B cell (primary cell): ENCODE results near the gene PCBP3. TPM values are rescaled to one million over a fixed set of nuclear protein-coding genes. Genes with fewer than 3 reads are reported as not detected.

Experiments used
- ATAC-seq: fragments of 200-7000 bp; cut with Tn5 transposase; one replicate; pipeline ENCODE4 v1.10.0; 2021; ENCODE audit warnings: low read depth, mild to moderate bottlenecking, moderate number of reproducible peaks, moderate library complexity
- CTCF ChIA-PET: fragments of 350-600 bp; sonication (Branson Sonifier 250); formaldehyde crosslinking; loops from one replicate; lab custom pipeline; 2021; ENCODE audit warnings: antibody characterized with exemption, inconsistent platforms; lab: Charles Lee
- POLR2A ChIA-PET: fragments of 350-600 bp; sonication (Branson Sonifier 250); formaldehyde crosslinking; loops from one replicate; lab custom pipeline; 2021; ENCODE audit warnings: antibody characterized with exemption; lab: Charles Lee
- DNase-seq: peaks from one replicate; pipeline ENCODE4 v3.0.0; 2013
- H2AFZ ChIP-seq: 2 replicates; pipeline ENCODE4 v1.6.1; 2012; ENCODE audit warnings: mild to moderate bottlenecking, low read depth, low read length; ENCODE audit not compliant: insufficient read depth, poor library complexity, severe bottlenecking
- H3K27ac ChIP-seq, 2 donors: 1 replicate in 1 of 2; 2 replicates in 1 of 2; pipeline ENCODE4 v1.5.1; 2012 to 2013; ENCODE audit warnings: low read length in 2 of 2, mild to moderate bottlenecking in 2 of 2, moderate library complexity in 1 of 2
- H3K27me3 ChIP-seq, 4 experiments: fragments of 200-600 bp in 1 of 4; sonication (generic) in 1 of 4; replicated peaks in 1 of 4; 1 replicate in 2 of 4; 2 replicates in 2 of 4; pipeline versions ENCODE4 v1.6.1 to v1.7.0; 2013 to 2016; ENCODE audit warnings: low read length in 3 of 4, mild to moderate bottlenecking in 2 of 4, mixed read lengths in 1 of 4, moderate library complexity in 1 of 4; ENCODE audit not compliant: insufficient read depth in 4 of 4, control insufficient read depth in 3 of 4; ENCODE audit errors: control extremely low read depth in 1 of 4
- H3K36me3 ChIP-seq, 2 experiments: replicated peaks in 1 of 2; 1 replicate in 1 of 2; 2 replicates in 1 of 2; pipeline versions ENCODE4 v1.6.1 to v1.7.1; 2013; ENCODE audit warnings: low read length in 1 of 2; ENCODE audit not compliant: insufficient read depth in 2 of 2, control insufficient read depth in 1 of 2; ENCODE audit errors: control extremely low read depth in 1 of 2, extremely low read depth in 1 of 2
- H3K4me1 ChIP-seq, 2 donors: fragments of 200-600 bp in 1 of 2; sonication (generic) in 1 of 2; 1 replicate in 1 of 2; 2 replicates in 1 of 2; pipeline versions ENCODE4 v1.5.1 to v1.6.1; 2013 to 2017; ENCODE audit warnings: low read length in 2 of 2; ENCODE audit not compliant: control insufficient read depth in 2 of 2, insufficient read depth in 2 of 2
- H3K4me2 ChIP-seq: replicated peaks from 2 replicates; pipeline ENCODE3; 2012; ENCODE audit warnings: mild to moderate bottlenecking, low read depth, low read length; ENCODE audit not compliant: poor library complexity, severe bottlenecking
- H3K4me3 ChIP-seq, 5 experiments: fragments of 200-600 bp in 1 of 5; sonication (generic) in 1 of 5; 1 replicate in 3 of 5; 2 replicates in 2 of 5; pipeline versions ENCODE4 v1.5.1 to v1.7.0; 2011 to 2016; ENCODE audit warnings: low read length in 4 of 5, mild to moderate bottlenecking in 4 of 5, low read depth in 2 of 5, control low read depth in 1 of 5, moderate library complexity in 1 of 5; ENCODE audit not compliant: insufficient read depth in 1 of 5; ENCODE audit errors: control extremely low read depth in 1 of 5, extremely low read depth in 1 of 5
- H3K79me2 ChIP-seq: fragments of 200-600 bp; sonication (generic); one replicate; pipeline ENCODE4 v1.6.0; 2016; ENCODE audit warnings: low read length; ENCODE audit not compliant: control insufficient read depth, insufficient read depth
- H3K9ac ChIP-seq: fragments of 200-600 bp; sonication (generic); 2 replicates; pipeline ENCODE4 v1.6.1; 2017; ENCODE audit warnings: mild to moderate bottlenecking, low read length, moderate library complexity
- H3K9me3 ChIP-seq, 3 donors: one replicate each; pipeline versions ENCODE4 v1.6.1 to v1.7.1; 2013; ENCODE audit warnings: low read length in 2 of 3; ENCODE audit not compliant: control insufficient read depth in 2 of 3, insufficient read depth in 1 of 3; ENCODE audit errors: control extremely low read depth in 1 of 3
- H4K20me1 ChIP-seq: 2 replicates; pipeline ENCODE4 v1.6.0; 2012; ENCODE audit warnings: mild to moderate bottlenecking, low read length; ENCODE audit not compliant: insufficient read depth, control insufficient read depth, poor library complexity, severe bottlenecking
- H3K27ac Mint-ChIP-seq: one replicate; pipeline ENCODE4 v1.8.0; 2021; ENCODE audit warnings: mixed read lengths
- H3K27me3 Mint-ChIP-seq: one replicate; pipeline ENCODE4 v1.8.0; 2021; ENCODE audit warnings: mixed read lengths
- H3K4me1 Mint-ChIP-seq: one replicate; pipeline ENCODE4 v1.8.0; 2021; ENCODE audit warnings: mixed read lengths
- H3K4me3 Mint-ChIP-seq: one replicate; pipeline ENCODE4 v1.8.0; 2021; ENCODE audit warnings: mixed read lengths
- H3K9me3 Mint-ChIP-seq: one replicate; pipeline ENCODE4 v1.8.0; 2022; ENCODE audit warnings: mixed read lengths; ENCODE audit not compliant: insufficient read depth
- EZH2 ChIP-seq: IDR thresholded peaks from 2 replicates; pipeline ENCODE4 v1.6.1; 2012; ENCODE audit warnings: borderline replicate concordance, low read depth, mild to moderate bottlenecking, moderate library complexity, low read length; ENCODE audit not compliant: insufficient read depth, poor library complexity, severe bottlenecking
- WGBS: methylation state at CpG from one replicate; pipeline ENCODE4 v1.1.5; 2013; ENCODE audit warnings: missing lambda C conversion rate; ENCODE audit not compliant: insufficient coverage; 5-methylcytosine and 5-hydroxymethylcytosine counted together
- intact Hi-C: fragments of 100-400 bp; cut with micrococcal nuclease; formaldehyde crosslinking; loops from one replicate; pipeline ENCODE4 v1.10.0; 2022
- polyA plus RNA-seq: library from polyadenylated mRNA; depleted of rRNA; stranded (reverse); fragments of >200 nt; gene quantifications from 2 replicates; pipeline ENCODE4 v1.2.3, GENCODE V29; 2012
- total RNA-seq, 2 donors: library from RNA; stranded (reverse); fragments of 120-200 nt in 1 of 2; gene quantifications; 1 replicate in 1 of 2; 2 replicates in 1 of 2; pipeline versions ENCODE4 v1.2.3 to v1.2.4, GENCODE V29; 2013 to 2022
- TF ChIP-seq, protein P1 (sequence below): fragments of 200-600 bp; IDR thresholded peaks from one replicate; pipeline ENCODE4 v1.8.0; 2022; ENCODE audit warnings: antibody characterized with exemption, mild to moderate bottlenecking

Gene PCBP3
- total and polyA plus RNA-seq, 2 donors (not counting 1 experiment from before 2014, with no cell fraction given): 0.45 to 2.7 TPM

- Histone ChIP-seq H3K9ac (no peak overlapping the region), H3K4me2 (no peak overlapping the region), H3K36me3 (no peaks in the 10 kb centered on the region), H3K9me3 (peaks cover 0 to 21% (median 0%) of the 10 kb centered on the region in 3 donors), H3K4me3 (no peak overlapping the region), H2AFZ (no peak overlapping the region), H3K27ac (no peak overlapping the region), H3K79me2 (no peaks in the 10 kb centered on the region), H3K4me1 (no peaks in the 10 kb centered on the region), H4K20me1 (no peaks in the 10 kb centered on the region), H3K27me3 (peaks cover 0 to 8% (median 0%) of the 10 kb centered on the region in 4 experiments)
- Mint-ChIP-seq H3K4me3 (no peak overlapping the region), H3K27ac (no peak overlapping the region), H3K27me3 (peaks cover 45% of the 10 kb centered on the region), H3K9me3 (peaks cover 3% of the 10 kb centered on the region), H3K4me1 (no peaks in the 10 kb centered on the region)
- POLR2A ChIA-PET: no interaction called here
- no peak for ATAC-seq
- 69% methylated on average over 6 of the region's 7 CpGs for WGBS
- TF ChIP-seq EZH2: no peak
- TF ChIP-seq, protein P1, sequence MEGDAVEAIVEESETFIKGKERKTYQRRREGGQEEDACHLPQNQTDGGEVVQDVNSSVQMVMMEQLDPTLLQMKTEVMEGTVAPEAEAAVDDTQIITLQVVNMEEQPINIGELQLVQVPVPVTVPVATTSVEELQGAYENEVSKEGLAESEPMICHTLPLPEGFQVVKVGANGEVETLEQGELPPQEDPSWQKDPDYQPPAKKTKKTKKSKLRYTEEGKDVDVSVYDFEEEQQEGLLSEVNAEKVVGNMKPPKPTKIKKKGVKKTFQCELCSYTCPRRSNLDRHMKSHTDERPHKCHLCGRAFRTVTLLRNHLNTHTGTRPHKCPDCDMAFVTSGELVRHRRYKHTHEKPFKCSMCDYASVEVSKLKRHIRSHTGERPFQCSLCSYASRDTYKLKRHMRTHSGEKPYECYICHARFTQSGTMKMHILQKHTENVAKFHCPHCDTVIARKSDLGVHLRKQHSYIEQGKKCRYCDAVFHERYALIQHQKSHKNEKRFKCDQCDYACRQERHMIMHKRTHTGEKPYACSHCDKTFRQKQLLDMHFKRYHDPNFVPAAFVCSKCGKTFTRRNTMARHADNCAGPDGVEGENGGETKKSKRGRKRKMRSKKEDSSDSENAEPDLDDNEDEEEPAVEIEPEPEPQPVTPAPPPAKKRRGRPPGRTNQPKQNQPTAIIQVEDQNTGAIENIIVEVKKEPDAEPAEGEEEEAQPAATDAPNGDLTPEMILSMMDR: no peak
- CTCF ChIA-PET: no interaction called here
- no peak for DNase-seq
- intact Hi-C loops: no loop called here
Measured at GRCh38 chr21:45957981-45958600, 314.6 kb downstream of the PCBP3 start.

DNA sequence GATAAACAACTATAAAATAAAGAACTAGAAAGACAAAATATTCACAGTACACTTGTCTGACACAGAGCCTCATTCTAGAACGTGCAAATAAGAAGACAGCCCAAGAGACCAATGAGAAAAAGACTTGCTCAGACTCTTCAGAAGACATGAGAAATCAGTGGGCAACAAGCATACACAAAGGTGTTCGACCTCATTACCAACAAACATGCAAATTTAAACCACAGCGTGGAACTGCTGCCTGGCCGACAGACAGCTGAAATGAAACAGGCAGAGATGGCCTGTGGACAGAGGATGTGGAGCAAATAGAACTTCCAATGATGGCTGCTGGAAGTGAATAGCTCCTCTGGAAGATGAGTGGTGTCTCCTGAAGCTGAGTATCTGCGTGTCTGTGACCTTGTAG is 315.7 kb downstream of the PCBP3 start:
- Histone ChIP-seq H3K9me3 (peaks cover 0 to 27% (median 0%) of the 10 kb centered on the region in 3 donors), H3K9ac (no peak overlapping the region), H3K4me3 (no peak overlapping the region), H3K27ac (no peak overlapping the region), H4K20me1 (no peaks in the 10 kb centered on the region), H3K79me2 (no peaks in the 10 kb centered on the region), H3K4me2 (no peak overlapping the region), H3K4me1 (no peaks in the 10 kb centered on the region), H3K27me3 (peaks cover 0 to 8% (median 0%) of the 10 kb centered on the region in 4 experiments), H3K36me3 (no peaks in the 10 kb centered on the region), H2AFZ (no peak overlapping the region)
- intact Hi-C loops: no loop called here
- ChIA-PET CTCF (no interaction called here), POLR2A (no interaction called here)
- no peak overlapping the region for H3K27ac Mint-ChIP-seq
- TF ChIP-seq, protein P1: no peak
- no peak for TF ChIP-seq EZH2
- H3K9me3 Mint-ChIP-seq: peaks cover 6% of the 10 kb centered on the region
- DNase-seq (no peak), ATAC-seq (no peak)
- 60% methylated on average over 2 of the region's 5 CpGs for WGBS
- H3K27me3 Mint-ChIP-seq: peaks cover 45% of the 10 kb centered on the region
- H3K4me1 Mint-ChIP-seq: peaks cover 1% of the 10 kb centered on the region
- H3K4me3 Mint-ChIP-seq: no peak overlapping the region
